Heart left ventricle (tissue), 16 donors: ENCODE data around the gene CEACAM1. TPM values are rescaled to one million over a fixed set of nuclear protein-coding genes. Genes with fewer than 3 reads are reported as not detected.
"Not testable (repeated sequence)": the region's sequence is repeated elsewhere in the genome, so short reads cannot be mapped to it uniquely, and the experiment has no call there.

ENCODE experiments used
- ATAC-seq, 4 donors: fragments of 200-7000 bp; cut with Tn5 transposase; one replicate each; pipeline ENCODE4 v1.9.1; 2020 to 2022; ENCODE audit warnings: moderate library complexity in 4 of 4, mild to moderate bottlenecking in 3 of 4, moderate number of reproducible peaks in 1 of 4
- DNase-seq, 5 donors: peaks; one replicate each; pipeline ENCODE4 v3.0.0-alpha.2; 2020
- H3K27ac ChIP-seq, 12 donors: fragments of 200-600 bp; sonication (generic) in 4 of 12; one replicate each; pipeline versions ENCODE4 v1.5.0 to v1.8.0; 2016 to 2022; ENCODE audit warnings: mild to moderate bottlenecking in 2 of 12
- H3K27me3 ChIP-seq, 9 donors: fragments of 200-600 bp; sonication (generic) in 2 of 9; one replicate each; pipeline versions ENCODE4 v1.5.1 to v1.8.0; 2016 to 2022; ENCODE audit warnings: mild to moderate bottlenecking in 3 of 9
- H3K36me3 ChIP-seq, 9 donors: fragments of 200-600 bp; sonication (generic) in 2 of 9; one replicate each; pipeline versions ENCODE4 v1.5.0 to v1.8.0; 2018 to 2022; ENCODE audit warnings: mild to moderate bottlenecking in 2 of 9
- H3K4me1 ChIP-seq, 12 donors: fragments of 200-600 bp; sonication (generic) in 4 of 12; one replicate each; pipeline versions ENCODE4 v1.5.0 to v1.8.0; 2016 to 2022; ENCODE audit warnings: mild to moderate bottlenecking in 3 of 12
- H3K4me3 ChIP-seq, 12 donors: fragments of 200-600 bp; sonication (generic) in 4 of 12; one replicate each; pipeline versions ENCODE4 v1.5.0 to v1.8.0; 2017 to 2022; ENCODE audit warnings: mild to moderate bottlenecking in 9 of 12, moderate library complexity in 4 of 12
- H3K9me3 ChIP-seq, 12 donors: fragments of 200-600 bp; sonication (generic) in 4 of 12; one replicate each; pipeline versions ENCODE4 v1.5.0 to v1.8.0; 2016 to 2022; ENCODE audit warnings: mild to moderate bottlenecking in 1 of 12
- CTCF ChIP-seq, 12 donors: fragments of 200-600 bp; sonication (generic) in 4 of 12; IDR thresholded peaks; one replicate each; pipeline versions ENCODE4 v1.5.0 to v1.8.0; 2018 to 2022; ENCODE audit warnings: antibody characterized with exemption in 12 of 12, mild to moderate bottlenecking in 5 of 12
- POLR2A ChIP-seq, 2 donors: fragments of 450-650 bp; IDR thresholded peaks; one replicate each; pipeline ENCODE4 v1.6.1; 2017; ENCODE audit warnings: antibody characterized with exemption in 2 of 2, mild to moderate bottlenecking in 2 of 2, moderate library complexity in 2 of 2
- WGBS, 4 donors: extraction: QIAGEN DNeasy Blood & Tissue Kit in 2 of 4; methylation state at CpG; one replicate each; pipeline versions ENCODE4 v1.1.5 to v1.1.7; 2013 to 2018; 5-methylcytosine and 5-hydroxymethylcytosine counted together
- intact Hi-C, 10 donors: fragments of 100-400 bp; cut with DNase I; formaldehyde crosslinking; loops; one replicate each; pipeline versions ENCODE4 v1.11.1 to v1.14.2; 2022
- polyA plus RNA-seq, 2 donors: library from polyadenylated mRNA; stranded (reverse); fragments of 200-250 nt; gene quantifications; one replicate each; pipeline ENCODE4 v1.2.3, GENCODE V29; 2013
- total RNA-seq, 9 donors: library from RNA; depleted of rRNA in 2 of 9; stranded (reverse); fragments of >200 nt in 2 of 9; fragmentation: NEBNext Ultra II Directional in 3 of 9; extraction: Animal tissue kit (Norgen Biotek cat#: 25700) in 3 of 9; gene quantifications; one replicate each; pipeline versions ENCODE4 v1.1.0 to v1.2.4, GENCODE V29; 2016 to 2023
- donor health status: ischemic (EF 13 %, LVEDD 7.1; RV severe dilation, severe dysfunction).
- donor health status: healthy with polysubstance abuse.
- donor health status: DM: no; HTN: yes; CAD: no.
- donor health status: DM: no; HTN: no; CAD: no.
- donor health status: ischemic (EF 25% LVEDD 6.9; RV normal size, moderate dysfunction).
- donor health status: ischemic (EF 25% LVEDD 5.7; RV mildly dilated, moderate dysfunction).
- donor health status: healthy.
- donor health status: DM: yes; HTN: yes; CAD: no.
- donor health status: ischemic (EF 35%, LVEDD 5.7; RV mildly dilated, moderate dysfunction).
- donor health status: nonischemic (EF 11% LVEDD 7.7; RV severe dilation, severe dysfunction).
- donor health status: DM: yes; HTN: yes; CAD: no.
- donor health status: PGD.
- donor health status: ischemic (EF 29% LVEDD 5.4; RV normal size, mild dysfunction).
- donor health status: nonischemic (EF 23%, LVEDD 6.1; RV moderate dilation, normal function).

The CEACAM1 gene
- total and polyA plus RNA-seq, 11 donors: 1.3 to 8.3 (median 2.4) TPM

- DNase-seq (peak in 1 of 5 donors; percentile 38), ATAC-seq (peak in 3 of 4 donors; percentile 72 to 85 (median 78))
- Histone ChIP-seq H3K9me3 (no peaks in the 10 kb centered on the region), H3K27ac (peak overlapping the region in 1 of 12 donors; percentile 15), H3K4me3 (no peak overlapping the region), H3K36me3 (no peaks in the 10 kb centered on the region), H3K27me3 (peaks cover 0 to 10% (median 0%) of the 10 kb centered on the region in 9 donors), H3K4me1 (peaks cover 0 to 18% (median 9%) of the 10 kb centered on the region in 12 donors)
- TF ChIP-seq CTCF (IDR thresholded peaks at IDR 0.05): peak; percentile 40 to 67 (median 54)
- TF ChIP-seq POLR2A (IDR thresholded peaks at IDR 0.05): no peak
- 13 to 18% (median 15%) methylated on average over 7 of the region's 7 CpGs for whole genome bisulfite sequencing, 4 donors
- intact Hi-C loops: loop anchor here in 1 of 10 donors (2.0 kb wide), 1 partner anchor 33 kb away; no protein-coding TSS in a partner anchor
These were observed 35.3 kb upstream of the CEACAM1 start for GRCh38 chr19:42563352-42564210.

- peaks cover 0 to 10% (median 7%) of the 10 kb centered on the region in 12 donors for H3K4me1 ChIP-seq
- TF ChIP-seq CTCF (IDR thresholded peaks at IDR 0.05): no peak
- no peak for TF ChIP-seq POLR2A (IDR thresholded peaks at IDR 0.05)
- intact Hi-C loops: no loop called here
- no peaks in the 10 kb centered on the region for H3K36me3 ChIP-seq
- no peaks in the 10 kb centered on the region for H3K9me3 ChIP-seq
- 69 to 90% (median 73%) methylated on average over 2 of the region's 2 CpGs for WGBS, 4 donors
- H3K4me3 ChIP-seq: no peak overlapping the region
- ATAC-seq (no peak), DNase-seq (no peak)
- peaks cover 0 to 20% (median 0%) of the 10 kb centered on the region in 9 donors for H3K27me3 ChIP-seq
- H3K27ac ChIP-seq: no peak overlapping the region
These were observed 33.2 kb upstream of the CEACAM1 start for GRCh38 chr19:42561512-42561911.

- ATAC-seq (no peak), DNase-seq (no peak)
- WGBS, 4 donors: 73 to 85% (median 82%) methylated on average over 4 of the region's 4 CpGs
- intact Hi-C loops: no loop called here
- no peak overlapping the region for H3K27ac ChIP-seq
- TF ChIP-seq CTCF (IDR thresholded peaks at IDR 0.05): no peak
- TF ChIP-seq POLR2A (IDR thresholded peaks at IDR 0.05): no peak
- peaks cover 0 to 20% (median 0%) of the 10 kb centered on the region in 9 donors for H3K27me3 ChIP-seq
- H3K4me3 ChIP-seq: no peak overlapping the region
- no peaks in the 10 kb centered on the region for H3K36me3 ChIP-seq
- no peaks in the 10 kb centered on the region for H3K9me3 ChIP-seq
- peaks cover 0 to 10% (median 7%) of the 10 kb centered on the region in 12 donors for H3K4me1 ChIP-seq
These were observed 32.5 kb upstream of the CEACAM1 start for GRCh38 chr19:42560731-42561130.

- intact Hi-C loops: no loop called here
- ATAC-seq (no peak), DNase-seq (no peak)
- Histone ChIP-seq H3K4me3 (no peak overlapping the region), H3K36me3 (no peaks in the 10 kb centered on the region), H3K27ac (no peak overlapping the region), H3K9me3 (no peaks in the 10 kb centered on the region), H3K4me1 (peaks cover 0 to 24% (median 2%) of the 10 kb centered on the region in 12 donors), H3K27me3 (peaks cover 0 to 26% (median 0%) of the 10 kb centered on the region in 9 donors)
- 58 to 70% (median 66%) methylated on average over 7 of the region's 7 CpGs for WGBS, 4 donors
- no peak for TF ChIP-seq POLR2A (IDR thresholded peaks at IDR 0.05)
- TF ChIP-seq CTCF (IDR thresholded peaks at IDR 0.05): no peak
These were observed 30.3 kb upstream of the CEACAM1 start for GRCh38 chr19:42558450-42559150.

- H3K4me1 ChIP-seq: peaks cover 0 to 26% (median 0%) of the 10 kb centered on the region in 12 donors
- WGBS, 4 donors: 77 to 84% (median 81%) methylated on average over 10 of the region's 10 CpGs
- not testable (repeated sequence) for H3K4me3 ChIP-seq
These were observed 29.1 kb upstream of the CEACAM1 start for GRCh38 chr19:42557386-42557871.

More at GRCh38 chr19:42557386-42557871, 29.1 kb upstream of the CEACAM1 start:
- ATAC-seq, H3K36me3 ChIP-seq, H3K9me3 ChIP-seq, DNase-seq, intact Hi-C loops, H3K27ac ChIP-seq: not testable (repeated sequence)
- H3K27me3 ChIP-seq: peaks cover 0 to 26% (median 0%) of the 10 kb centered on the region in 9 donors
